Measurements from ENCODE around the gene NID2. TPM values are rescaled to one million over a fixed set of nuclear protein-coding genes. Genes with fewer than 3 reads are reported as not detected.

Gene NID2
- total and polyA plus RNA-seq, 9 of the 15 experiments (the other 6 are each of a cell fraction or from before 2014, with no cell fraction given) = 0.04 to 0.45 (median 0.16) TPM; not detected in 3

DNA sequence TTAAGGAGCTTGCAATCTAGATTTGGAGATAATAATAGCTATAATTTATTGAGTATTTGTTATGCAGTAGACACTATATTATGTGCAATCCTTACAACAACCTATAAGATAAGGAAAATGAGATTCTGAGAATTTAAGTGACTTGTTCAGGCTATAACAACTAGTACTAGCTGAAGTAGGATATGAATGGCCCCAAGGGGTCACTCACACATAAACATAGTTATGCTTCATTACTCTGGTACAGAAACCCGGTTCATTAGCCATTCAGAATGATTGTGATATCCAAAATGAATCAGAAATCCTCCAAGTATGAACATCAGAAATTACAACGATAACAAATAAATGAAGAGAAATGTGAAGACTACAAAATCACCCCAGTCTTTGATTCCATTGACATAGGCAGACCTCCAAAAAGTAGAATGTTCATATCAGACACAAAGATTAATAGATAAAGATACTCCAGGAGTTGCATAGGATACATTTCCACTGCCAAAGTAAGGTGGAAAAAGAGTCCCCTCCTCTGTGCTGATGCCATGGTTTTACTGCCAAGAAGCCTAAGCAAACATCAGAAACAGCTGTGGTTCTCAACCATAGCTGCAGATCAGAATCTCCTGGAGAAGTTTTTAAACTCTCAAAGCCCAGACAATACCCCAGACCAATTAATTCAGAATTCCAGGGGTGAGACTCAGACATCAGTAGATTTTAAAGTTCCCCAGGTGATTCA lies 8.6 kb upstream of the NID2 start (continued):
- TF ChIP-seq SRSF3 (IDR thresholded peaks at IDR 0.05; ENCODE audit: insufficient read depth, low read length) (no peak), POLR2G (IDR thresholded peaks at IDR 0.05; ENCODE audit: low read depth, low read length) (no peak)

DNA sequence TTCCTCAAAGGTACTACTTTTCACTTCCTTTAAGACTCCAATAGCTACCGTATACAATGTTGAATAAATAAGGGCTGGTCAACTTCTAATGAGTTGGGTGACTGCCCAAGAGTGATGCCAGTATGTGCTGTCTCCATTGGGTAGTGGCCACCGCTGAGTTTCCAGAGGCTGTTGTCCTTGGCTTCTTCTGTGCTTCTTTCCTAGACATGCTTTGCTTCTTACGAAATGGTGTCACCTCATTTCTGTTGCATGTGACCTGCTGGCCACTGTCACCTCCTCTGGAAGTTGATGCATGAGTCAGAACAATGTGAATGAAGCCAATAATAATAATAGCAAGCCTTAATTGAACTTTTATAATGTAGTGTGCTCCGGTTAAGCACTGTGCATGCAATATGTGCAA lies 7.5 kb upstream of the NID2 start:
- FAIRE-seq (no peak), ATAC-seq (no peak), DNase-seq (ENCODE audit: extremely low read depth in 1 of 4, low spot score in 3 of 4) (no peak)
- BruUV-seq (replicated peaks) = no TSS peak
- H3K9me1 ChIP-seq (ENCODE audit: control insufficient read depth, insufficient read depth, low read length) = no peaks in the 10 kb centered on the region
- H2AFZ ChIP-seq (ENCODE audit: low read depth, low read length) = no peak overlapping the region
- H3K4me3 ChIP-seq = no peak overlapping the region
- intact Hi-C loops (cut with micrococcal nuclease) = no loop called here
- no peaks in the 10 kb centered on the region for H3K4me1 ChIP-seq (replicated peaks in 1 of 2; ENCODE audit: control insufficient read depth in 2 of 2, insufficient read depth in 2 of 2, low read length in 2 of 2)
- no peak overlapping the region for H3K9ac ChIP-seq (ENCODE audit: insufficient read depth in 1 of 2, low read depth in 2 of 2, low read length in 2 of 2)
- H3K36me3 ChIP-seq (ENCODE audit: control insufficient read depth, insufficient read depth, low read length) = no peaks in the 10 kb centered on the region
- peaks cover 0 to 4% of the 10 kb centered on the region in 2 experiments; a peak in 1 of 5 replicates for H3K27me3 ChIP-seq (ENCODE audit: control insufficient read depth in 2 of 2, insufficient read depth in 2 of 2, low read length in 2 of 2)
- H3K4me2 ChIP-seq (ENCODE audit: insufficient read depth, low read length) = no peak overlapping the region
- H4K20me1 ChIP-seq (replicated peaks; ENCODE audit: control insufficient read depth, insufficient read depth, low read length) = no peaks in the 10 kb centered on the region
- no peak overlapping the region for H3K27ac ChIP-seq (ENCODE audit: extremely low read depth, low read depth, low read length)
- in situ Hi-C loops (cut with MboI) = no loop called here
- no peaks in the 10 kb centered on the region for H3K79me2 ChIP-seq (ENCODE audit: control insufficient read depth, insufficient read depth, low read length)
- ChIA-PET POLR2A (no interaction called here), CTCF (ENCODE audit: low intra/inter-chr PET ratio) (no interaction called here)
- WGBS (ENCODE audit: insufficient coverage, low coverage, missing lambda C conversion rate) = 0% methylated on average over 4 of the region's 4 CpGs
- no peaks in the 10 kb centered on the region for H3K9me3 ChIP-seq (replicated peaks; ENCODE audit: control insufficient read depth, insufficient read depth, low read depth, low read length)
- TF ChIP-seq, protein P1, sequence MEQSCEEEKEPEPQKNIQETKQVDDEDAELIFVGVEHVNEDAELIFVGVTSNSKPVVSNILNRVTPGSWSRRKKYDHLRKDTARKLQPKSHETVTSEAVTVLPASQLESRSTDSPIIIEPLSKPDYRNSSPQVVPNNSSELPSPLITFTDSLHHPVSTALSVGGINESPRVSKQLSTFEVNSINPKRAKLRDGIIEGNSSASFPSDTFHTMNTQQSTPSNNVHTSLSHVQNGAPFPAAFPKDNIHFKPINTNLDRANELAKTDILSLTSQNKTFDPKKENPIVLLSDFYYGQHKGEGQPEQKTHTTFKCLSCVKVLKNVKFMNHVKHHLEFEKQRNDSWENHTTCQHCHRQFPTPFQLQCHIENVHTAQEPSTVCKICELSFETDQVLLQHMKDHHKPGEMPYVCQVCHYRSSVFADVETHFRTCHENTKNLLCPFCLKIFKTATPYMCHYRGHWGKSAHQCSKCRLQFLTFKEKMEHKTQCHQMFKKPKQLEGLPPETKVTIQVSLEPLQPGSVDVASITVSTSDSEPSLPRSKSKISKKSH (CRISPR knock-in tag; IDR thresholded peaks at IDR 0.05) = no peak
- TF ChIP-seq ZNF644 (tag; IDR thresholded peaks at IDR 0.05; ENCODE audit: low read depth) (no peak), PCBP2 (IDR thresholded peaks at IDR 0.05; ENCODE audit: low read depth, low read length, poor library complexity, severe bottlenecking) (no peak), PHB2 (IDR thresholded peaks at IDR 0.05; ENCODE audit: low read depth) (no peak), KAT7 (CRISPR knock-in tag; IDR thresholded peaks at IDR 0.05; ENCODE audit: borderline replicate concordance) (no peak), SMARCA5 (IDR thresholded peaks at IDR 0.05) (no peak), HMGN3 (IDR thresholded peaks at IDR 0.05; ENCODE audit: borderline replicate concordance, extremely low read depth, insufficient read length, low read depth, low read length) (no peak), U2AF1 (optimal IDR thresholded peaks at IDR 0.05; ENCODE audit: low read depth, low read length) (no peak)
- TF ChIP-seq, protein P2, sequence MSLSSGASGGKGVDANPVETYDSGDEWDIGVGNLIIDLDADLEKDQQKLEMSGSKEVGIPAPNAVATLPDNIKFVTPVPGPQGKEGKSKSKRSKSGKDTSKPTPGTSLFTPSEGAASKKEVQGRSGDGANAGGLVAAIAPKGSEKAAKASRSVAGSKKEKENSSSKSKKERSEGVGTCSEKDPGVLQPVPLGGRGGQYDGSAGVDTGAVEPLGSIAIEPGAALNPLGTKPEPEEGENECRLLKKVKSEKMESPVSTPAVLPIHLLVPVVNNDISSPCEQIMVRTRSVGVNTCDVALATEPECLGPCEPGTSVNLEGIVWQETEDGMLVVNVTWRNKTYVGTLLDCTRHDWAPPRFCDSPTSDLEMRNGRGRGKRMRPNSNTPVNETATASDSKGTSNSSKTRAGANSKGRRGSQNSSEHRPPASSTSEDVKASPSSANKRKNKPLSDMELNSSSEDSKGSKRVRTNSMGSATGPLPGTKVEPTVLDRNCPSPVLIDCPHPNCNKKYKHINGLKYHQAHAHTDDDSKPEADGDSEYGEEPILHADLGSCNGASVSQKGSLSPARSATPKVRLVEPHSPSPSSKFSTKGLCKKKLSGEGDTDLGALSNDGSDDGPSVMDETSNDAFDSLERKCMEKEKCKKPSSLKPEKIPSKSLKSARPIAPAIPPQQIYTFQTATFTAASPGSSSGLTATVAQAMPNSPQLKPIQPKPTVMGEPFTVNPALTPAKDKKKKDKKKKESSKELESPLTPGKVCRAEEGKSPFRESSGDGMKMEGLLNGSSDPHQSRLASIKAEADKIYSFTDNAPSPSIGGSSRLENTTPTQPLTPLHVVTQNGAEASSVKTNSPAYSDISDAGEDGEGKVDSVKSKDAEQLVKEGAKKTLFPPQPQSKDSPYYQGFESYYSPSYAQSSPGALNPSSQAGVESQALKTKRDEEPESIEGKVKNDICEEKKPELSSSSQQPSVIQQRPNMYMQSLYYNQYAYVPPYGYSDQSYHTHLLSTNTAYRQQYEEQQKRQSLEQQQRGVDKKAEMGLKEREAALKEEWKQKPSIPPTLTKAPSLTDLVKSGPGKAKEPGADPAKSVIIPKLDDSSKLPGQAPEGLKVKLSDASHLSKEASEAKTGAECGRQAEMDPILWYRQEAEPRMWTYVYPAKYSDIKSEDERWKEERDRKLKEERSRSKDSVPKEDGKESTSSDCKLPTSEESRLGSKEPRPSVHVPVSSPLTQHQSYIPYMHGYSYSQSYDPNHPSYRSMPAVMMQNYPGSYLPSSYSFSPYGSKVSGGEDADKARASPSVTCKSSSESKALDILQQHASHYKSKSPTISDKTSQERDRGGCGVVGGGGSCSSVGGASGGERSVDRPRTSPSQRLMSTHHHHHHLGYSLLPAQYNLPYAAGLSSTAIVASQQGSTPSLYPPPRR (CRISPR knock-in tag; IDR thresholded peaks at IDR 0.05; ENCODE audit: borderline replicate concordance) = no peak
- TF ChIP-seq, protein P3, sequence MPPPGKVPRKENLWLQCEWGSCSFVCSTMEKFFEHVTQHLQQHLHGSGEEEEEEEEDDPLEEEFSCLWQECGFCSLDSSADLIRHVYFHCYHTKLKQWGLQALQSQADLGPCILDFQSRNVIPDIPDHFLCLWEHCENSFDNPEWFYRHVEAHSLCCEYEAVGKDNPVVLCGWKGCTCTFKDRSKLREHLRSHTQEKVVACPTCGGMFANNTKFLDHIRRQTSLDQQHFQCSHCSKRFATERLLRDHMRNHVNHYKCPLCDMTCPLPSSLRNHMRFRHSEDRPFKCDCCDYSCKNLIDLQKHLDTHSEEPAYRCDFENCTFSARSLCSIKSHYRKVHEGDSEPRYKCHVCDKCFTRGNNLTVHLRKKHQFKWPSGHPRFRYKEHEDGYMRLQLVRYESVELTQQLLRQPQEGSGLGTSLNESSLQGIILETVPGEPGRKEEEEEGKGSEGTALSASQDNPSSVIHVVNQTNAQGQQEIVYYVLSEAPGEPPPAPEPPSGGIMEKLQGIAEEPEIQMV (tag; conservative IDR thresholded peaks at IDR 0.05; ENCODE audit: low read depth) = no peak

All from K562 (cell line).